GM18858 (cell line): ENCODE results near the gene C2CD4D.

Source experiments
- ATAC-seq: cut with Tn5 transposase; IDR thresholded peaks from one replicate; pipeline ENCODE4 v1.9.1; 2021; ENCODE audit not compliant: unreplicated experiment

C2CD4D gene

GRCh38 chr1:151835596-151835995 lies 4.0 kb downstream of the C2CD4D start:
- ATAC-seq, result no peak

GRCh38 chr1:151834239-151834638 lies 5.4 kb downstream of the C2CD4D start:
- no peak for ATAC-seq

GRCh38 chr1:151833172-151833900 lies 6.3 kb downstream of the C2CD4D start:
- ATAC-seq, result no peak

GRCh38 chr1:151832318-151832980 lies 7.2 kb downstream of the C2CD4D start:
- no peak for ATAC-seq

- no peak for ATAC-seq
Observed at GRCh38 chr1:151831605-151832004, 8.0 kb downstream of the C2CD4D start, which contains the start of gene RORC. RORC (minus strand) TSS chr1:151831802; CDS start chr1:151831764, 38 bp downstream.

GRCh38 chr1:151831256-151831591 lies 8.4 kb downstream of the C2CD4D start:
- no peak for ATAC-seq

GRCh38 chr1:151830055-151830454 lies 9.6 kb downstream of the C2CD4D start:
- no peak for ATAC-seq

- ATAC-seq, result no peak
Observed at GRCh38 chr1:151829352-151830046, 10.1 kb downstream of the C2CD4D start.

- no peak for ATAC-seq
Observed at GRCh38 chr1:151828921-151829320, 10.7 kb downstream of the C2CD4D start.

- ATAC-seq, result no peak
Observed at GRCh38 chr1:151827853-151828252, 11.8 kb downstream of the C2CD4D start.

- no peak for ATAC-seq
Observed at GRCh38 chr1:151825751-151826660, 13.6 kb downstream of the C2CD4D start.

GRCh38 chr1:151825204-151825603 lies 14.4 kb downstream of the C2CD4D start:
- ATAC-seq, result no peak

- ATAC-seq, result no peak
Observed at GRCh38 chr1:151823175-151823574, 16.4 kb downstream of the C2CD4D start.

- ATAC-seq, result no peak
Observed at GRCh38 chr1:151822404-151822803, 17.2 kb downstream of the C2CD4D start.

- ATAC-seq, result no peak
Observed at GRCh38 chr1:151820940-151821339, 18.7 kb downstream of the C2CD4D start.

GRCh38 chr1:151819976-151820623 lies 19.5 kb downstream of the C2CD4D start:
- ATAC-seq, result no peak

GRCh38 chr1:151819227-151819835 lies 20.3 kb downstream of the C2CD4D start:
- ATAC-seq, result no peak

- no peak for ATAC-seq
Observed at GRCh38 chr1:151817353-151817730, 22.3 kb downstream of the C2CD4D start.

- ATAC-seq, result no peak
Observed at GRCh38 chr1:151816548-151817352, 22.9 kb downstream of the C2CD4D start.
